Skin of body (tissue), 2 donors: Measurements from ENCODE around the gene ADGRL1. TPM values are rescaled to one million over a fixed set of nuclear protein-coding genes. Genes with fewer than 3 reads are reported as not detected.
"Not testable (repeated sequence)": the region's sequence is repeated elsewhere in the genome, so short reads cannot be mapped to it uniquely, and the experiment has no call there.

ENCODE experiments used
- DNase-seq: peaks from one replicate; lab custom pipeline; 2025; lab: John Stamatoyannopoulos, UW
- total RNA-seq: library from RNA; depleted of rRNA; stranded (reverse); fragments of >200 nt; gene quantifications from one replicate; pipeline ENCODE4 v1.2.3, GENCODE V29; 2014

Gene ADGRL1
- total RNA-seq, 1 donor from 2014 or later: 22.6 TPM

DNA sequence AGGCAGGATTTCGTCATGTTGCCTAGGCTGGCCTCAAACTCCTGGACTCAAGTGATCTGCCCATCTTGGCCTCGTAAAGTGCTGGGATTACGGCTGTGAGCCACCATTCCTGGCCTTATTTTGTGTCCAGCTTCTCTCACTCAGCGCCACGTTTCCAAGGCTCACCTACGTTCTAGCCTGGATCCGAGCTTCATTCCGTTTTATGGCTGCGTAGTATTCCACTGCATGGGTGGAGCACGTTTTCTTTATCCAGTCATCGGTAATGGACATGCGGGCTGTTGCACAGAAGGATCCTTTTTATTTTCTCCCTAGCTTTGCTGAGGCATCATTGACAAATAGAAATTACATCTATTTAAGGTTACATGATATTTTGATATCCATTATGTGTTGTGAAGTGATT, 16.6 kb downstream of the ADGRL1 start:
- DNase-seq: no peak

DNA sequence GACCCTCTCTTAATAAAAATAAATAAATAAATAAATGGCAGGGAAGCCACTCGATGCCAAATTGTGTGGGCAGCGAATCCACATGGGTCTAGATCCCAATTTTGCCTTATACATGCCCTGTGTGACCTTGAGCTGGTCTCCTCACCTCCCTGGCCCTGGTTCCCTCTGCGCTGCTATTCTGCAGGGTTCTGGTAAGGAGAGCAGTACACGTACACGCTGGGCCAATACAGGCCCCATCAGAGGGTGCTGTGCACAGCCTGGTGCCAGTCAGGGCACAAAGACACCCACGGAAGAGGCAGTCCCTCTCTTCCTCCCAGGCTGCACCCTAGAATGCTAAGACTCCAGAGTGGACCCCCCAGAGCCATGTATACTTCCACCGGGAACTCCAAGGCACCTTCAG, 17.9 kb downstream of the ADGRL1 start:
- not testable (repeated sequence) for DNase-seq

DNA sequence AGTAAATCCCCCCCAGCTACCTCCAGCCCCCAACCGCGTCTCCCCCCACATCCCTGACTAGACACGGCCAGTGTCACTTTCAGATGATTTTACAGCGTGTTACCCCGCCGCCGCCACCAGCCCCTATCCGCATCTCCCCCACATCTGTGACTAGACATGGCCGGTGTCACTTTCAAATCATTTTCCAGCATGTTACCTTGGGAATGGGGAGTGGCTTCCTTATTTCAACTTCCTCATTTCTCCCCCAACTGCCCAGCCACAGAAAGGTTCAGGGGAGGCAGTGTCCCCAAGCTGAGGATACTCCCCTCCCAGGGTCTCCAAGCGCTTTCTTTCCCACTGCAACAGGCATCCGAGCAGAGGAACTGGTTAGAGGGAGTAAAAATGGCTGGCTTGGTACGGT, 18.4 kb downstream of the ADGRL1 start:
- DNase-seq: no peak

DNA sequence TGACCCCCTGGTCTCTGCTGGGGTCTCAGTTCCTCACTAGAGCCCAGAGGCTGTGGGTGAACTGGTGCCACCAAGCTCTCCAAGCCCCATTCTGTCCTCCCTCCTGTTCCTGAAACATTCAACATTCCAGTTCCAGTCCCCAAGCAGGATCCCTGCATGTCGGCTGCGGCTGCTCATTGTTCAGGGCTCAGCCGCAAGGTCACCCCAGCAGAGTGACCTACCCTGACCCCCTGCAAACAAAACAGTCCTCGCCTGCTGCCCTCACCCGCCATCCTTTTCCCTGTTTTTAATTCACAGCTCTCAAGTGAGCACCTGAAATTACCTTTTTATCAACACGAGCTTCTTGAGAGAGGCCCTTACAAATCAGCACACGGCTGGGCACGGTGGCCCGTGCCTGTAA, 19.3 kb downstream of the ADGRL1 start:
- not testable (repeated sequence) for DNase-seq

DNA sequence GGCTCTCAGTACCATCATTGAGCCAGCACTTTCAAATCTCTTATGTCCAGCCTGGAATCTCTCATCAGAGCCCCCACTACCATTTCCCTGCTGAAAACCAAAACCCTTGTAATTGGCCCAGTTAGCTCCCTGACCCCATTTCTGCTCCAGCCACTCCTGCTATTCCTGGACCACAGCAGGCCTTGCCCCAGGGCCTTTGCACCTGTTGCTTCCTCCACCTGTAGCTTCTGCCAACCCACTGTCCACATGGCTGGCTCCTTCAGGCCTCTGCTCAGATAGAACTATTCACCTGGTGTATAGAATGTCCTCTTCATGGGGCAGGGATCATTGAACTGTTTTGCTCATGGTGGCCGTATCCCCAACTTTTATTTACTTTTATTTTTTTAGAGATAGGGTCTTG, 20.3 kb downstream of the ADGRL1 start:
- not testable (repeated sequence) for DNase-seq

DNA sequence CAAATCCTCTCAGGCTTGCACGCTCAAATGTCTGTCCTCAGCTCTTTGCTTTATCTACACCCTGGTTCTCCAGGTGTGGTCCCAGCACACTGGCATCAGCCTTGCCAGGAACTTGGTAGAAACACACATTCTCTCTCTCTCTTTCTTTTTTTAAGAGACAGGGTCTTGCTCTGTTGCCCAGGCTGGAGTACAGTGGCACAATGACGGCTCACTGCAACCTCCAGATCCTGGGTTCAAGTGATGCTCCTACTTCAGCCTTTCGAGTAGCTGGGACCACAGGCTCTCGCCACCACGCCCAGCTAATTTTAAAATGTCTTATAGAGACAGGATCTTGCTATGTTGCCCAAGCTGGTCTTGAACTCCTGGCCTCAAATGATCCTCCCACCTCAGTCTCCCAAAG, 20.8 kb downstream of the ADGRL1 start:
- no peak for DNase-seq

DNA sequence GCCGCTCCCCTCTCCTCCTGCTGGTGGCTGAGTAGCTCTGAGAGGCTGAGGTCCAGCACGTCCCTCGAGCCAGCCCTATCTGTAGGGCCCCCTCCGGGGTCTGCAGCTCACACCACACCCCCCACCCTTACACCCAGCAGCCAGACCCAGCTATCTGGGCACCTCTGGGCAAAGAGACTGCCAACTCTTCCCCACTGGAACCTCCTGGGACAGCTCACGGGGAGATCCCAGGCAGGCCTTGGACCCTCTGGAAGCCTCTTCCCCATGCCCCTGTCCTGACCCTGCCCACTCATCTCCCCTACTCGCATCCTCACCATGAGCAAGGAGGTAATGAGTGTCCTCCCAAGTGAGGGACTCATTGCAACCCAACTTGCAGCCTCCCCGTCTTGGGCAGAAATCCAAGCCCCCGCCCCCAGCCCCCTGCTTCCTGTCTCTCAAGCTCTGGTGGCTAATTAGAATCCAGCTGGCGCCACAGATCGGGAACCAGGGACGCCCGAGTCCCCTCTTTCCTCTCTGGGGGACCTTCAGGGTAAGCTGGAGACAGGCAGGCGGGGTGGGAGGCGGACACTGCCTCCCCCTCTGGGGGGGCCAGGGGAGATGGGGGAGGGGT, 22.1 kb downstream of the ADGRL1 start:
- DNase-seq: no peak

DNA sequence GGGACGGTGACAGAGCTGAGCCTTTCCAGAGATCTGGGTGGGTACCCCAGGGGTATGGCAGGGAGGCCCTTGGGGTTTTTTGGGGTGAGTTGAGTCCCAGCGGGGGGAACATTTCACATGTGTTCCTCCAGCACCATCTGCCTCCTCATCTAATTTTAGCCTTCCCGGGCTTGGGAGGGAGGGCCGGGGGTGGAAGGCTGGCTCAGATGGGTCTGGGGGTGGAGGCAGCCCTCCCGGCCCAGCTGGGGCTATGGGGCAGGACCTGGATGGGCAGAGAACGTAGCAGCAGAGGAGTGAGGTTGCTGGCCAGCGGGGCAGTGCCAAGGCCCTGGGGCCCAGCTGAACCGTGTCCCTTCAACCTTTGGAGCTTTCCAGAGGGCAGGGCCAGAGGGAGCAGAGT, 23.5 kb downstream of the ADGRL1 start:
- no peak for DNase-seq

DNA sequence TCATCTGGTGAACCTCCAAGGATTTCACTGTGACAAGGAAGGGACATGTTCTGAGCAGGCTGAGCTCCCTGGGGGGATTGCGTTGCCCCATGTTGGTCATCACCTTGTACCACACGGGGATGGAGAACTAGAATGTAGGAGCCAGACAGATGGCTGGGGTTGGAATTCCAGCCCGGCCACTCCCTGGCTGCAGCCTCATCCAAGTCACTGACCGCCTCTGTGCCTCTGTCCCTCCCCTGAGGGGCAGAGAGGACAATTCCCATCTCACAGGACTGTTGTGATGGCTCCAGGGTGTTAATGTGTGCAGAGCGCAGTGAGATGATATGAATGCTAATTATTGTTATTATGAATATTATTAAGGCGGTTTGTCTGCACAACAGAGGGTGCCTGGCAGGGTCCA, 24.1 kb downstream of the ADGRL1 start:
- DNase-seq: no peak

DNA sequence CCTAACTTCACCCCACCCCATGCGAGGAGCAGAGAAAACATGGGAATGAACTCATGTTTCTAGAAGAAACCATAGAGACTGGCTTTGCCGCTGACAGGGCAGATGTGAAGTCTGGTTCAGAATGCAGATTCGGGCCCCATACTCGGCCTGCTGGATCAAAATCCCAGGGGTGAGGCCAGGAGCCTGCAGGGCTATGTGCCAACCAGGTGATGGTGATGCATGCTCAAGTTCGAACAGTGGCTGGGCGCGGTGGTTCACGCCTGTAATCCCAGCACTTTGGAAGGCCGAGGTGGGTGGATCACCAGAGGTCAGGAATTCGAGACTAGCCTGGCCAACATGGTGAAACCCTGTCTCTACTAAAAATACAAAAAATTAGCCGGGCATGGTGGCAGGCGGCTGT, 24.8 kb downstream of the ADGRL1 start:
- DNase-seq: not testable (repeated sequence)

DNA sequence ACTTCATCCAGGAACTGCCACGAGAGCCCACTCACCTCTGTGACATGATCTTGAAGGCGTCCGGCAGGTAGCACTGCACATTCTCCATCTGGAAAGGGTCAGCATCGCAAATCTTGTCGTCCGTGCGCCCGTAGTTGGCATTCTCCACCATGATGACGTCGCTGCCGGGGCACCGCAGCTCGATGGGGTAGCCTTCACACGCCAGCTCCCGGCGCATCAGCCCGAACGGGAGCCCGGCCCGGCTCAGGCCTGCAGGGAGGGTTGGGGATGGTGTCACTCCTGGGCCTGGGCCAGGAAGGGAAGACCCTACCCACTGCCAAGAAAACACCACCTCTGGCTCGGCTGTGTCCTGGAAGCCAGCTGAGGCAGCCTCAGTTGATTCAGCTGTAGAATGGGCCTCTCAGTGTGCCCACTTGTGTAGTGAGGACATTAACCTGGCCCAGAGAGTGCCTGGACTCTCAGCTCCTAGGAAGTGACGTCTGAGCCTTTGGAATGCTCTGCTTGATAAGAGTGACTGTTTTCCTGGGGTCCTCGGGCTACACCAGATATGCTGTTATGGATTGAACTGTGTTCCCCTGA, 28.4 kb downstream of the ADGRL1 start:
- DNase-seq: no peak

DNA sequence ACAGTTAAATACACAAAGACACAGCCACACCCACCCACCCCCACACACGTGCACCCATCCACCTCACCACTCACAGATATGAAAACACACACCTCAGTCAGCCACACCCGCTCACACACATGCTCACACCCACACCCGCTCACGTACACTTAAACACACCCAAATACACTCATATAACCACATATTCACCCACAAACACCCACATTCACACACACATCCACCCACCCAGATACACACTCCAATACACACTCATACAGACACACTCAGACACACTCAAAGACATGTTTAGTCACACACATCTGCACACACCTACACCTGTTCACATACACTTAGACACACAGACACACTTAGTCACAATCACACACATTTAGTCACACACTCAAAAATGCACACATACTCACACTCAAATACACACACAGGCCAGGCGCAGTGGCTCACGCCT, 30.6 kb downstream of the ADGRL1 start:
- no peak for DNase-seq

DNA sequence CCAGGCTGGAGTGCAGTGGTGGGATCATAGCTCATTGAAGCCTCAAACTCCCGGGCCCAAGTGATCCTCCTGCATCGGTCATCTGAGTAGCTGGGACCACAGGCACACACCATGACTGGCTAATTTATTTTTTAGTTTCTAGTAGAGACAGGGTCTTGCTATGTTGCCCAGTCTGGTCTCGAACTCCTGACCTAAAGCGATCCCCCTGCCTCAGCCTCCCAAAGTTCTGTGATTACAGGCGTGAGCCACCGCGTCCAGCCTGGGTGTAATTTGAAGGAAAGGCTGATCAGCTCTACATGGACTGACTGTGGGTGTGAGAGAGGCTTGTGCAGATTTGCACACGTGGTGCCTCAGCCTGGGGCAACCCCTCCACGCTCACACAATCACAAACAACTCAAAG, 31.1 kb downstream of the ADGRL1 start:
- DNase-seq: no peak

DNA sequence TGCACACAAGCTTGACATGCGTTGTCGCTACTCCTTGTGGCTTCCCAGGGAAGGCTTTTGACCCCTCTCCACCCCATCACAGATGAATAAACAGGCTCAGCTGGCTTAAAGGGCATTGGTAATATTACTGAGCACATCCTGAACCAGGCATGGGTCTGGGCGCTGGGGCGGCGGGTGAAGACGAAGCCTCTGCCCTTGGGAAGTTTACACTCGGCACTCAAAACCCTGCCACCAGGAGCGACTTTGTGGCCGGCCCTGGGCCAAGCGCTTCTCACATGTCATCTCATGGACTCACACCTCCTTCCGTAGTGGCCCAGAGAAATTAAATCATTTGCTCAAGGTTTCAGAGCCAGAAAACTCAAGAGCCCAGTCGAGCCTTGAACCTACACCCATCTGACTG, 37.0 kb downstream of the ADGRL1 start:
- no peak for DNase-seq

DNA sequence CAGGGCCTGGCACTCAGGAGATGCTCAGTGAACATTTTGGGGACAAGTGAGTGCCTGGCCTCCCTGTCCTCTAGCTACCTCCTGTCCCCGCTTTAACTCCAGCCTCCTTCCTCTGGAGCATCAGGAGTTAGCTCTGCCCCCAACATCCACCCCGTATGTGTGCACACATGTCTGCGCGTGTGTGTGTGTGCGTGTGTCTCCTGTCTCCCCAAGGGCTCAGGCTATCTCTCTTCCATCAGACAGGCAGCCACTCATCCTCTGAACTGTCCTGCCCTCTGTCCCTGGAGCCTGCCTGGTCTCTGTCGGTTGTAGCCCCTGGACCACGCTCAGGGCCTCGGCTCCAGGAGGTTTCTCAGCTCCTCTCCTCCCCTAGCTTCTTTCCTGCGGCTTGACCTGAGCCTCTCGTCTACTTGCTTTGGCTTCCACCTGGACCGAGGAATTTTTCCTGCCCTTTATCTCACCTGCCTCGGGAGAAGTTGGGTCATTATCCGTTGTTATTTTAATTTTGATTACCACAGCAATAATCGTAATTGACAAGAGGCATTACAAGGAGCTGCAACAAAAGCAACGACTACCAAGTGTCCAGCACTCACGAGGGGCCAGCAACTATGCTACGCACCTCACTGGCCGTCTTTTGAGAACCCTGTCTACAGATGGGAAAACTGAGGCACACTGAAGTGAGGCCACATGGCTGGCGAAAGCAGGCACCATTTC, 37.6 kb downstream of the ADGRL1 start:
- DNase-seq: no peak

DNA sequence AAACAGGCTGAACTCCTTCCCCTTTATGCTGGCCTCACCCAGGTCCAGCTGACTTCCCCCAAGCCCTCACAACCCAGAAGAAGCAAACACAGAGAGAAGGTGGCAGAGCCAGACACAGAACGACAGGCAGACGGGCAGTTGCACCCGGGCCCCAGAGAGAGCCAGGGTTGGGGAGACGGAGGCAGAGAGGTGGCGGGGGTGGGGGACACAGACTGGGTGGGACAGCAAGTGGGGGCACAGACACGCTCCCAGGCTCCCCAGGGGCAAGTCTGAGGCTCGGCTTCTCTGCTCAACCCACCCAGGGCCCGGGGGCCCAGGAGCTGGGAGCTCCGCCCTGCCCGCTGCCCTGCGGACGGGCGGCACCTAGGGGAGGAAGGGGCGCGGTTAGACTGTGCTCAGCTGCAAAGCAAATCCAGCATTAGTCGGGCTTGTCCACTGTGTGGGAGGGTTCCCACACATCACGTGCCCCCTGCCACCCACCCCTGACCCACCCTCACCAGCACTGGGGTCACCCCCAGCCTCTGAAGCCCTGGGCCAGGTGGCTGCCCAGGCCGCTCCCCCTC, 38.3 kb downstream of the ADGRL1 start:
- DNase-seq: no peak

DNA sequence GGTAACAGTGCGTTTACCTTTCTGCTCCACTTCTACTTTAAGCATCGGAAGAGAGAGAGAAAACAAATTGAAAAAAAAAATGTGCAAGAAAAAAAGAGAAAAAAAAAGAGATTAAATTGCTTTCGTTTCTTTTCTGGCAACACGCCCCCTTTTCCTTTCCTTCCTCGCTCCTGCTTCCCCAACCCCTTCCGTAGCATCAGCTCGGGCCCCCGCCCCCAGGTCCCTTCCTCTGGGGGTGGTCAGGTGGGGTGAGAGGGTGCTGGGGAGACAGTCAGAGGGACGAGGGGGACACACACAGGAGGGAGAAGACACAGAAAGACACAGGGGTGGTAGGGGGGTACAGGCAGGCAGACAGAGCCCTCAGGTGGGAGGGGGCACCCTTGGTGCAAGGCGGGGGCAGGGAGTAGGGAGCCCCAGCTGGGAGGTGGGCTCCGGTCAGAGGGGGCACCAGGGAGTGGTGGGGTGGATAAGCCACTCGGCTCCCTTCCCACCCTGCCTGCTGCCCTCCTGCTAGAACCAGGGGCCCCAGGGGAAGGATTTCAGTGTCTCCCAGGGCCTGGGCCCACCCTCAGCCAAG, 38.9 kb downstream of the ADGRL1 start:
- no peak for DNase-seq

DNA sequence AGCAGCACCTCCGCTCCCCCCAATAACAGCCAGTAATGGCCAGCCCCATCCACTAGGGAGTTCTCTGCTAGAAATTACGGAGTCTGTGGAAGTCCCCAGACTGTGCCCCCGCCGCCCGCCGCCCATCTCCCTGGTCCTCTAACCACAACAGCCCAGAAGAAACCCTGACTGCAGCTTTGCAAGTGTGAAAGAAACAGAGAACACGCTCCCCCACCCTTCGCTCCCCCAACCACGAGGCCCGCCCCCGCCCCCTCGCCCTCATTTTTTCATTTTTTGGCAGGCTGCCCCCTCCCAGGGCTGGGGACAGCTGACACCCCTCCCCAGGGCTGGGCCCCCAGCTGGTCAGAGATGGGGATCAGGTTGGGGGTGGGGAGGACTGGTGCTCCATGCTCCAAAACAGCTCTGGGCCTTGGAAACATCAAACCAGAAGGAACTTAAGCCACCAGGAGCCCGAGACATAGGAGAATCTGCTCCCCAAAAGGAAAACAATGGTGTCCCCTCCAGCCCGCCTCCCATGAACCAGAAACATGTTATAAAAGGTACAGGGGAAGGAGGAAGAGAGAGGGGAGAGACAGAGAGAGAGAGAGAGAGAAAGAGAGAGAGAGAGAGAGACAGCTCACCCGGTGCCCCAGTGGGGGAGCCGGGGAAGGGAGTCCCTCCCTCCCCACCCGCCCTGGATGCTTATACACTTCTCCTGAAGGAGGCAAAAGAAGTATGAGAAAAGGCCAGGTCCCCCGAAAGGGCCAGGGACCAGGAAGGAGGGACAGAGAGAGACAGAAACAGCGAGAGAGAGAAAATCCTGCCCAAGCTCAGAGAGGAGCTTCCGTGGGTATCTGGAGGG, 39.8 kb downstream of the ADGRL1 start:
- DNase-seq: no peak

DNA sequence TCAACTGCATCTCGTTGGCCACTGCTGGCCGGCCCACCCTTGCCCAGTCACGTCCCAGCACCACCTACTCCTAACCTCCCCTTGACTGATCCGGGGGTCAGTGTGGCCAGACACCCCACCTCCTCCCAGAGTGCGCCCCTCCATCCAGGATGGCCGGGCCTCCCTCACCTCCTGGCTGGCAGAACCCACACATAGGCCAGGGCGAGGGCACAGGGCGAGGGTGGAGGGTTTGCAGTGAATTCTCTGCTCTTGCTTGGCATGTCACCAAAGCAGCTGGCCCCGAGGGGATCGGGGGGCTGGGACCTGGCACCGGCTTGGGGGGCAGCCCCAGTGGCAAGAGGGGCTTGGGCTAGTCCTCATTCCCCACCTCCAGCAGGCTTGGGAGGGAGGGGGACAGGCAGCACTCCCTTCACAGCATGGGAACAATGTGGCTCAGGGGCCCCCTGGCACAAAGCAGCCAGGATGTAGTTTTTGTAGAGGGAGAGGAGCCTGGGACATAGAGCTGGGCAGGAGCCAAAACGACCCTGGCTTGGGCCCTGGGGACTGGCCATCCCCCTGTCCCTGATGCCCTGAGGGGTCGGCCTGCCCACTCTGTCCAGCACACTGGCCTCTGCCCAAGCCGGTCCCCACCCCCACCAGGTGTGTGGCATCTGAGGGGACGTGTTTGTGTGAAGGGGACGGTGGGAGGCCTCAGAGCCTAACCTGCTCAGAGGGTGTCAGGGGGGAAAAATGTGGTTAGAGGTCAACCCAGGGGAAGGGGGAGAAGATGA, 41.1 kb downstream of the ADGRL1 start:
- no peak for DNase-seq

DNA sequence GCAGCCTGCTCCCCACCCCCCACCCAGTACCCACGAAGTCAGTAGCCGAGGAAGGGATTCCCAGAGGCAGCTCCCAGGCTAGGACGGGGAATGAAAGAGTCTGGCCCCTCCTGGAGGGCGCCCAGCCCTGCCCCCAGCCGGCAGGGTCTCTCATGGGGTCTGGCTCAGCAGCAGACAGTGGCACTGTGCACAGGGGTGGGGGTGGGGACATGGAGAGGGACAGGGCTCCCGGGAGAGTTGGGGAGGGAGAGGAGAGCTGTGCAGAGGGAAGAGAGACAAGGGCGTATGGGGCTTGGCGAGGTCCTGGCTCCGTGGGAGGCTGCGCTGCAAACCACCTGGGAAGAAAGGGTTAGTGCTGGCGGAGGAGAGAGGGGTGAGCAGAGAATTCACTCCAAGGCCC, 41.9 kb downstream of the ADGRL1 start:
- no peak for DNase-seq

DNA sequence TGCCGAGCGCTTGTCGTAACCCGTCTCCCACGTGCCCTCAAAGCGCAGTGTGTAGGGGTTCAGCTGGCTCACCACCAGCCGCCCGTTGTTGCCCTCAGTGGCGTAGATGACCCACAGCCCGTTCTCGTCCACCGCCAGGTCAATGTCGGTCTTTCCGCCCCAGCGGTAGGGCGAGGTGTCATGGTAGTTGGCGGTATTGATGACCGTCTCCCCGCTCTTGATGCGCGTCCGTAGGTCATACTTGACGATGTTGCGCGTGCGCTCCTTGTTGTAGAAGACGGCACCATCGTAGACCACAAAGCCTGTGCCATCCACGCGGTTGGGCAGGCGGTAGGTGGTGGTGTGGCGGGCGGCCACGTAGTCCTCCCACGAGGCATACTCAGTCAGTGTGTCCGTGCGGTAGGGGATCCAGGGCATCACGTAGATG, 43.1 kb downstream of the ADGRL1 start:
- no peak for DNase-seq
